Stimulated activated CD4-positive, alpha-beta T cell treated with anti-CD3 and anti-CD28 coated beads, Interleukin-1b, Interleukin-23, amount 100 ng/mL, for 4 hours (primary cell): ENCODE results near the gene ASGR2.
"Not testable (repeated sequence)": the region's sequence is repeated elsewhere in the genome, so short reads cannot be mapped to it uniquely, and the experiment has no call there.

Source experiments
- DNase-seq, 2 donors: peaks; one replicate each; pipeline ENCODE4 v3.0.0-alpha.2; 2020; ENCODE audit warnings: low read depth in 2 of 2

ASGR2 gene

GRCh38 chr17:7100641-7101379 is 13.8 kb downstream of the ASGR2 start:
- DNase-seq = not testable (repeated sequence)

- no peak for DNase-seq
Measured at GRCh38 chr17:7098802-7099459, 15.7 kb downstream of the ASGR2 start.

- no peak for DNase-seq
Measured at GRCh38 chr17:7097940-7098339, 16.7 kb downstream of the ASGR2 start.

GRCh38 chr17:7095625-7096024 is 19.0 kb downstream of the ASGR2 start:
- DNase-seq = no peak

GRCh38 chr17:7094652-7095019 is 20.0 kb downstream of the ASGR2 start:
- no peak for DNase-seq

GRCh38 chr17:7091311-7092005 is 23.2 kb downstream of the ASGR2 start:
- not testable (repeated sequence) for DNase-seq

- not testable (repeated sequence) for DNase-seq
Measured at GRCh38 chr17:7089570-7089969, 25.1 kb downstream of the ASGR2 start.

GRCh38 chr17:7088442-7088841 is 26.2 kb downstream of the ASGR2 start:
- not testable (repeated sequence) for DNase-seq

GRCh38 chr17:7084088-7084487 is 30.5 kb downstream of the ASGR2 start:
- no peak for DNase-seq

- no peak for DNase-seq
Measured at GRCh38 chr17:7083592-7083991, 31.0 kb downstream of the ASGR2 start.

- no peak for DNase-seq
Measured at GRCh38 chr17:7081341-7082062, 33.1 kb downstream of the ASGR2 start.

GRCh38 chr17:7080456-7081041 is 34.1 kb downstream of the ASGR2 start:
- DNase-seq = no peak

- no peak for DNase-seq
Measured at GRCh38 chr17:7079581-7080455, 34.8 kb downstream of the ASGR2 start, which contains the start of gene CLEC10A. Gene CLEC10A (minus strand): TSS chr17:7080251. CDS start chr17:7078812, 1,439 bp downstream.

GRCh38 chr17:7078711-7079110 is 35.9 kb downstream of the ASGR2 start:
- DNase-seq = no peak

- DNase-seq = no peak
Measured at GRCh38 chr17:7077911-7078546, 36.6 kb downstream of the ASGR2 start.

GRCh38 chr17:7074931-7075330 is 39.7 kb downstream of the ASGR2 start:
- no peak for DNase-seq

- DNase-seq = no peak
Measured at GRCh38 chr17:7072406-7072805, 42.2 kb downstream of the ASGR2 start.

GRCh38 chr17:7070712-7071111 is 43.9 kb downstream of the ASGR2 start:
- DNase-seq = no peak

GRCh38 chr17:7068268-7068667 is 46.4 kb downstream of the ASGR2 start:
- DNase-seq = no peak

- no peak for DNase-seq
Measured at GRCh38 chr17:7067198-7067597, 47.4 kb downstream of the ASGR2 start.
